HG03378 (cell line): ENCODE data around the gene GABRR3.
A peak's percentile ranks its signal among the peaks of the same experiment; 100 is the strongest.

ENCODE experiments used
- ATAC-seq: cut with Tn5 transposase; IDR thresholded peaks from one replicate; pipeline ENCODE4 v1.9.1; 2021; ENCODE audit warnings: mild to moderate bottlenecking, moderate library complexity; ENCODE audit not compliant: unreplicated experiment

Gene GABRR3

DNA sequence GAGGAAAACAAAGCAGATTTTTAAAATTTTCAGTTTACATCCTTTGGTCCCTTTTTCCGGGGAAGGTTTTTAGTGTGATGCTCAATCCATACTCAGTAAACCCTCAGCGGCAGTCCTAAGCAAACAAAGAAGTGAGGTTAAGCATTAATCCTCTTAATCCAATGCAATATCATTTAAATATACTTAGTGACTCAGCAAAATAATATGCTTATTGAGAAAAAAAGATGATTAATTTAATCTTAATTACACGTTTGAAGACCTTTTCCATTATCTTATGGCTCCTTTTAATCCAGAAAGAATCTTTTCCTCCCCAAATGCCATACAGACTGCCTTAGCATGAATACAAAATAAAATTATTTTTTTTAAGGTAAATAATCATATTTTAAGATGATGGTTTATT, at the start of gene GABRR3:
Gene GABRR3, minus strand, starts transcription at position 108 of the 400 bp plus-strand sequence. CDS start 328 bp downstream, outside the sequence.
- ATAC-seq = no peak

- ATAC-seq = no peak
Measured at GRCh38 chr3:98073486-98073885, 38.4 kb upstream of the GABRR3 start.

DNA sequence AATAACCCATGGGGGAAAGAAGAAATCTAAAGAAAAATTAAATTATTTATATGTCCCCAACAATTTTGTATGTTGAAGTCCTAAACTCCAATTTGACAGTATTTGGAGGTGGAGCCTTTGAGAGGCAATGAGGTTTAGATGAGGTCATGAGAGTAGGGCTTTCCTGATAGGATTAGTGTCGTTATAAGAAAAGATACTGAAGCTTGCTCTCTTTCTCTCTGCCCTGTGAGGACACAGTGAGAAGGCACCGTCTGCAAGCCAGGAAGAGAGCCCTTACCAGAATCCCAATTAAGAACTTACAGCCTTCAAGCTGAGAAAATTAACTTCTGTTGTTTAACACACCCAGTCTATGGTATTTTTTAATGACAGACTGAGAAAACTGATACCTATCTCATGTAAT, 35.7 kb upstream of the GABRR3 start:
- ATAC-seq = no peak

- ATAC-seq = no peak
Measured at GRCh38 chr3:98068824-98069223, 33.7 kb upstream of the GABRR3 start.

- no peak for ATAC-seq
Measured at GRCh38 chr3:98058244-98058960, 23.3 kb upstream of the GABRR3 start.

GRCh38 chr3:98057631-98058030, 22.5 kb upstream of the GABRR3 start:
- no peak for ATAC-seq

DNA sequence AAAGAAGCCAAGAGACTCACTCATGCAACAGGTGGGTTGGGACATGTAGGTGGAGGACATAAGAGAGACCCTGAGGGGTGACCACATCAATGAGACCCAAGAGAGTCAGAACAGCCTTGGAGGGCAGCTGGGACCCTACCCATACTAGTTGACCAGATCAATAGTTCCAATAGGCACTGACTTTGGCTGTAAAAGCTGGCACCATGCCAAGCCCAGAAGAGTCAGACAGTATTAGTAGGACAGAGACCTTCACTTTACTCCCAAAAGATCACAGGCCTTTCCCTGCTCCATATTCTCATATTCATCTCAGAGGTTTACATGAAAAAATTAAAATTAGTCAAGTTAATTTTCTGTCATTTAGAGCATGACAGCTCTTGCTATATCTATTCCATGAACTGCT, 20.9 kb upstream of the GABRR3 start:
- ATAC-seq = no peak

- ATAC-seq = no peak
Measured at GRCh38 chr3:98049271-98049670, 14.2 kb upstream of the GABRR3 start.

GRCh38 chr3:98048586-98048985, 13.5 kb upstream of the GABRR3 start:
- ATAC-seq = no peak

GRCh38 chr3:98041350-98041749, 6.2 kb upstream of the GABRR3 start:
- no peak for ATAC-seq

- ATAC-seq = peak; percentile 95
Measured at GRCh38 chr3:98039322-98040024, 4.4 kb upstream of the GABRR3 start.

GRCh38 chr3:98038876-98039275, 3.8 kb upstream of the GABRR3 start:
- peak; percentile 3 for ATAC-seq

- ATAC-seq = no peak
Measured at GRCh38 chr3:98038286-98038685, 3.2 kb upstream of the GABRR3 start.

GRCh38 chr3:98034486-98034885, 629 bp downstream of the GABRR3 start:
- ATAC-seq = no peak

- no peak for ATAC-seq
Measured at GRCh38 chr3:98034036-98034435, 1.1 kb downstream of the GABRR3 start.

GRCh38 chr3:98032904-98033303, 2.2 kb downstream of the GABRR3 start:
- ATAC-seq = no peak

DNA sequence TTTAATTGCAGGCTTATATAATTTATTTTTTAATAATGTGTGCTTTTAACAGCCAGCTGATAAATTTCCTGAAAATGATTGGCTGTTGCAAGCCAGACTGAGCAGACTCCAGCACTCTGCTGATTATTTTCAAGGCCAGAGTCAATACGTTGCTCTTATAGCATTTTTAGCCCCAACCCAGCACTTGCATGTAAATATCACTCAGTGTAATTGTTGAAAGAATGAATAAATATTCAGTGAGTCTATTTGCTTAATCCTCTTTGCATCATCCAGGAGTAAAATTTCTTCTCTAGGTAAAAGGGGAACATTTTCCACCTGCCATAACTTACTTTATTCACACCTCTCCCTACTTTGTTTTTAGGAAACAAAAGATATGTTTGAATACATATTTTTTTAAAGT, 2.9 kb downstream of the GABRR3 start:
- no peak for ATAC-seq

- ATAC-seq = no peak
Measured at GRCh38 chr3:98029083-98029482, 6.0 kb downstream of the GABRR3 start.

DNA sequence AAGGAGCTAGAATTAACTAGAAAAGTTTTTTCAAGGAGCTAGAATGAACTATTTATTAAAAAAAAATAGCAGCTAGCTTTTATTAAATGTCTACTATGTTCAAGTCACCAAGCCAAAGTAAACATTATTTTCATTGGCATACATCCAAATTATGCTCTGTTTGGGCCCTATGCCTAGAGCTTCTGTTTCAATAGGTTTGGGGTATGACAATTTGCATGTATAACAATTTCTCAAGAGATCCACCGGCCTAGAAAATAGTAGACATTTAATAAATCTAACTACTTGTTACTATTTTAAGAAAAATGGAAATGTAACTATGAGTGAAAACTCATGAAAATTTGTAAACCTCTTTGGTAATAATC, 8.0 kb downstream of the GABRR3 start:
- ATAC-seq = peak; percentile 42

- ATAC-seq = peak; percentile 50
Measured at GRCh38 chr3:98026425-98027084, 8.6 kb downstream of the GABRR3 start.

DNA sequence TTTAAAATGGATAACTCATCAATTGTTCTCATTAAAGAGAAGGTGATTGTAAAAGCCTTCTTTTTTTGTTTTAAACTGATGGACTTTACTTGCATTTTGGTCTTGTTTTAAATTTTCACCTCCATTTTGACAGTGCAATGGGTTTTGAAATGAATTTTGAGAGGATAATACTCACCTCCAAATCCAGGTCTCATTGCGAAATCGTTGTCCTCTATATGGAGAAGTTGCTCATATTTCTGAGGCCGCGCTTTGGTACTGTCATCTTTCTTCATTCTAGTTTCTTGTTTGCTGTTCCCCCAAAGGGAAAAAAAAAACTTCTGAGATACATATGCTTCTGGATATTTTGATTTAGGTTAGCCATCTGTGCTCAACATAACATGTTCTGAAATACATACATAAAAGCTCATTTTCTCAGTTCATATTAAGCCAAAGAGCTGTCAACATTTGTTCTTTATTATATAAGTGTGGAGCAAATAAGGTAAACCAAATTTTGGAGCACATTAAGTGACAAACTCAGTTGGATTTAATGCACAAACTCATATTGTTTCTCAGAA, 9.6 kb downstream of the GABRR3 start:
- ATAC-seq = no peak
